ENCODE measurements around the gene UNC13A. TPM values are rescaled to one million over a fixed set of nuclear protein-coding genes. Genes with fewer than 3 reads are reported as not detected.

Gene UNC13A
- total RNA-seq, 1 experiment from 2014 or later: 22.2 TPM

GRCh38 chr19:17581211-17581874 is 106.8 kb downstream of the UNC13A start:
- H2AK5ac ChIP-seq (ENCODE audit: insufficient read length, low read length): no peak overlapping the region
- H2BK20ac ChIP-seq (ENCODE audit: low read depth, low read length, poor library complexity, severe bottlenecking): no peak overlapping the region
- H3K4me1 Mint-ChIP-seq: peaks cover 26 to 42% of the 10 kb centered on the region in 2 experiments
- H3K27ac ChIP-seq (ENCODE audit: insufficient read length, low read depth, low read length): no peak overlapping the region
- peaks cover 3% of the 10 kb centered on the region for H3K23me2 ChIP-seq (ENCODE audit: insufficient read length, low read depth, low read length, poor library complexity, severe bottlenecking)
- no peak overlapping the region for H3K27ac Mint-ChIP-seq
- no peak overlapping the region for H3K56ac ChIP-seq (ENCODE audit: insufficient read length, low read depth, low read length)
- H3K4me2 ChIP-seq (ENCODE audit: insufficient read depth, insufficient read length, low read length): no peak overlapping the region
- no peaks in the 10 kb centered on the region for H3K27me3 Mint-ChIP-seq (ENCODE audit: low read depth)
- H3T11ph ChIP-seq (ENCODE audit: low read length): no peak overlapping the region
- no peak overlapping the region for H3K4me3 Mint-ChIP-seq
- H2BK15ac ChIP-seq (ENCODE audit: low read depth, low read length): no peak overlapping the region
- no peak overlapping the region for H3K18ac ChIP-seq (ENCODE audit: insufficient read length, low read depth, low read length)
- H2BK5ac ChIP-seq (ENCODE audit: insufficient read length, low read length): no peak overlapping the region
- H4K8ac ChIP-seq (replicated peaks; ENCODE audit: insufficient read length, low read depth, low read length): no peak overlapping the region
- no peaks in the 10 kb centered on the region for H4K20me1 ChIP-seq (ENCODE audit: control insufficient read depth, insufficient read depth, insufficient read length)
- H3K36me3 Mint-ChIP-seq (ENCODE audit: insufficient read depth in 1 of 3, low read depth in 3 of 3): peaks cover 17 to 40% (median 35%) of the 10 kb centered on the region in 3 experiments
- H3K27me3 ChIP-seq (ENCODE audit: insufficient read depth, low read length): no peaks in the 10 kb centered on the region
- H3K23ac ChIP-seq (ENCODE audit: insufficient read length, low read depth, low read length): no peak overlapping the region
- no peaks in the 10 kb centered on the region; the same call in 1 of the 2 replicates for H3K4me1 ChIP-seq (ENCODE audit: insufficient read depth, low read length)
- H2BK12ac ChIP-seq (ENCODE audit: insufficient read length, low read depth, low read length): no peak overlapping the region
- H2BK120ac ChIP-seq (ENCODE audit: low read depth, low read length, poor library complexity, severe bottlenecking): no peak overlapping the region
- no peak overlapping the region for H3K4ac ChIP-seq (ENCODE audit: low read depth, low read length)
- DNase-seq: no peak
- H4K91ac ChIP-seq (ENCODE audit: insufficient read length, low read depth, low read length): no peak overlapping the region
- no peak overlapping the region for H3K14ac ChIP-seq (ENCODE audit: insufficient read depth, low read length)
- no peak for TF ChIP-seq CTCF (conservative IDR thresholded peaks at IDR 0.05)
- H3K9ac ChIP-seq (ENCODE audit: extremely low read depth, insufficient read length, low read length): no peak overlapping the region
- H2AFZ ChIP-seq (ENCODE audit: low read length): no peak overlapping the region
- H3K9me3 ChIP-seq (ENCODE audit: control insufficient read depth, low read depth, low read length): no peaks in the 10 kb centered on the region
- no peaks in the 10 kb centered on the region for H3K79me1 ChIP-seq (ENCODE audit: insufficient read depth, low read depth, low read length, poor library complexity, severe bottlenecking)
- no peak overlapping the region for H4K5ac ChIP-seq (ENCODE audit: insufficient read length, low read depth, low read length)
- H3K79me2 ChIP-seq (ENCODE audit: insufficient read depth, low read length): no peaks in the 10 kb centered on the region
- H3K9me3 Mint-ChIP-seq: no peaks in the 10 kb centered on the region; a peak in 1 of 5 replicates
- WGBS (ENCODE audit: extremely low coverage, insufficient read length, low lambda C conversion rate): no CpG with 5 or more reads among the region's 19 CpGs

All from H9 (cell line).